Epithelial cell of esophagus (primary cell): Measurements from ENCODE around the gene NRXN3.
"Not testable (repeated sequence)": the region's sequence is repeated elsewhere in the genome, so short reads cannot be mapped to it uniquely, and the experiment has no call there.

ENCODE experiments used
- DNase-seq: peaks from one replicate; pipeline ENCODE4 v3.0.0; 2010; ENCODE audit warnings: low read depth
- H3K4me3 ChIP-seq: 2 replicates; pipeline ENCODE4 v1.5.1; 2011; ENCODE audit warnings: mild to moderate bottlenecking, low read length, control low read depth
- CTCF ChIP-seq: IDR thresholded peaks from 2 replicates; pipeline ENCODE4 v1.5.1; 2011; ENCODE audit warnings: low read depth, mild to moderate bottlenecking, low read length, control low read depth, inconsistent platforms; ENCODE audit not compliant: insufficient read depth; ENCODE audit errors: missing control alignments

NRXN3 gene

GRCh38 chr14:78530078-78530477 is 359.9 kb downstream of the NRXN3 start:
- no peak overlapping the region for H3K4me3 ChIP-seq
- peak; percentile 45 for DNase-seq
- no peak for TF ChIP-seq CTCF

GRCh38 chr14:78534141-78534540 is 364.0 kb downstream of the NRXN3 start:
- no peak for TF ChIP-seq CTCF
- DNase-seq: no peak
- H3K4me3 ChIP-seq: no peak overlapping the region

- no peak for DNase-seq
- no peak for TF ChIP-seq CTCF
- H3K4me3 ChIP-seq: no peak overlapping the region
Measured at GRCh38 chr14:78535041-78535440, 364.9 kb downstream of the NRXN3 start.

- DNase-seq, H3K4me3 ChIP-seq: not testable (repeated sequence)
Measured at GRCh38 chr14:78541788-78542187, 371.6 kb downstream of the NRXN3 start.

GRCh38 chr14:78543433-78543832 is 373.3 kb downstream of the NRXN3 start:
- DNase-seq: no peak
- TF ChIP-seq CTCF: no peak
- no peak overlapping the region for H3K4me3 ChIP-seq

GRCh38 chr14:78561074-78561473 is 390.9 kb downstream of the NRXN3 start:
- TF ChIP-seq CTCF: no peak
- no peak for DNase-seq
- no peak overlapping the region for H3K4me3 ChIP-seq

GRCh38 chr14:78566026-78566858 is 396.1 kb downstream of the NRXN3 start:
- no peak overlapping the region for H3K4me3 ChIP-seq
- peak; percentile 62 for DNase-seq
- TF ChIP-seq CTCF: peak; percentile 84
